ENCODE data around the gene CRACR2B. TPM values are rescaled to one million over a fixed set of nuclear protein-coding genes. Genes with fewer than 3 reads are reported as not detected.

CRACR2B gene
- total RNA-seq, 1 experiment from 2014 or later = 11.8 TPM

DNA sequence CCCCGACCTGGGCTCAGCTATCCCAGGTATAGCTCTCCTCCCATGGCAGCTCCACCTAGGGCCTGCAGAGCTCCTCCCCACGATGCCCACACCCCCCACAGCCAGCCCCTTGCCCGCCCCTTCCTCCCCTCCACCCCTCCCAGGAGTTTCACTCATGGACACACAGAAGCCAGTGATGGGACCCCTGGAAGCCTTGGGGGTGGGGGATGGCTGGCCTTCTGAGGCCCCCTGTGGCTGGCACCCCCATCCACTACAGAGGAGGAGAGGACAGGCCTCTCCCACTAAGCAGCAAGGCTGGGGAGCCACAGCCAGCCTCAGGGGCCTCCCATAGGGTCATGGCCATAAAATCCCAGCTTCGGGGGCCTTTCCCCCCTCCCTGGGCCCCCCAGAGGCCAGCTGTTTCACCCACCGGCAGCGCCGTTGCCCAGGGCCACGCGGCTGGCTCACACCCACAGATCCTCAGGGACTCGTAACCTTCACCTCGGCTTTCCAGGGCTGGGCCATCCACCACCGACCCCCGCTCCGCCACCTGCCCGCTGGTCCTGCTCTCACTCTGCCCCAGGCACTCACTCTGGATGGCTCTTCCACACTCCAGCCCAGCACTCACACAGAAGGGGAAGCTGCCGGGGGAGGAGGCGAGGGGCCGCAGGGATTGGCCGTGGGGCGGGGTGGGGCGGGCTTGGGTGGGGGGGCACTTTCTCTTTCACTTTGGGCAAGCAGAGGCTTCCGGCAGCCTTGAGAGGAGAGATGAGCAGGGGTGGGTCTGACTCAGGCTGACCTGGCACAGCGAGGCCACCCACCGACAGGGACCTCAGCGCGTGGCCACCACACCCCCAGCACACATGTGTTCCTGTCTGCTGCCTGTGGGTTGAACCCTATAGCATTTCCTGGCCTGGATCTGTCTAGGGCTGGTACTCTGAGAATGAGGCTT is 31.8 kb upstream of the CRACR2B start:
- BruUV-seq (replicated peaks) = no TSS peak
- H3K4me1 ChIP-seq (ENCODE audit: control insufficient read depth in 1 of 2, insufficient read depth in 2 of 2, low read length in 2 of 2) = peaks cover 17 to 46% of the 10 kb centered on the region in 2 experiments
- RAD21 ChIA-PET (ENCODE audit: low non-redundant PET in 1 of 2, low total read pairs in 2 of 2, uncharacterized antibody in 2 of 2, unreplicated experiment in 2 of 2) = no interaction called here
- H3K9ac ChIP-seq (ENCODE audit: low read length) = peak overlapping the region; percentile 94
- TF ChIP-seq, protein P1, sequence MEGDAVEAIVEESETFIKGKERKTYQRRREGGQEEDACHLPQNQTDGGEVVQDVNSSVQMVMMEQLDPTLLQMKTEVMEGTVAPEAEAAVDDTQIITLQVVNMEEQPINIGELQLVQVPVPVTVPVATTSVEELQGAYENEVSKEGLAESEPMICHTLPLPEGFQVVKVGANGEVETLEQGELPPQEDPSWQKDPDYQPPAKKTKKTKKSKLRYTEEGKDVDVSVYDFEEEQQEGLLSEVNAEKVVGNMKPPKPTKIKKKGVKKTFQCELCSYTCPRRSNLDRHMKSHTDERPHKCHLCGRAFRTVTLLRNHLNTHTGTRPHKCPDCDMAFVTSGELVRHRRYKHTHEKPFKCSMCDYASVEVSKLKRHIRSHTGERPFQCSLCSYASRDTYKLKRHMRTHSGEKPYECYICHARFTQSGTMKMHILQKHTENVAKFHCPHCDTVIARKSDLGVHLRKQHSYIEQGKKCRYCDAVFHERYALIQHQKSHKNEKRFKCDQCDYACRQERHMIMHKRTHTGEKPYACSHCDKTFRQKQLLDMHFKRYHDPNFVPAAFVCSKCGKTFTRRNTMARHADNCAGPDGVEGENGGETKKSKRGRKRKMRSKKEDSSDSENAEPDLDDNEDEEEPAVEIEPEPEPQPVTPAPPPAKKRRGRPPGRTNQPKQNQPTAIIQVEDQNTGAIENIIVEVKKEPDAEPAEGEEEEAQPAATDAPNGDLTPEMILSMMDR (IDR thresholded peaks at IDR 0.05 in 2 of 3, conservative IDR thresholded peaks at IDR 0.05 in 1 of 3; ENCODE audit: borderline replicate concordance in 1 of 3, insufficient read depth in 1 of 3, low read depth in 2 of 3, low read length in 2 of 3) = no peak
- TF ChIP-seq POLR2A (IDR thresholded peaks at IDR 0.05; ENCODE audit: borderline replicate concordance, extremely low read depth, insufficient read depth, insufficient read length) = peak; percentile 23
- TF ChIP-seq CEBPB (IDR thresholded peaks at IDR 0.05; ENCODE audit: low read depth) = no peak
- no peak for TF ChIP-seq TCF7L2 (IDR thresholded peaks at IDR 0.05; ENCODE audit: borderline replicate concordance, extremely low read depth, insufficient read depth, insufficient read length)
- peak overlapping the region; percentile 97 for H3K4me2 ChIP-seq (ENCODE audit: low read length)
- H3K27ac ChIP-seq (ENCODE audit: low read depth, low read length) = peak overlapping the region; percentile 91
- H3K79me2 ChIP-seq (ENCODE audit: insufficient read depth, low read length) = peaks cover 29% of the 10 kb centered on the region
- peak overlapping the region; percentile 86 to 92 for H3K4me3 ChIP-seq (replicated peaks in 1 of 2; ENCODE audit: low read depth in 1 of 2, low read length in 2 of 2)
- H3K27me3 ChIP-seq (ENCODE audit: insufficient read depth, low read length) = no peaks in the 10 kb centered on the region
- ATAC-seq (peak; percentile 34), DNase-seq (ENCODE audit: low read depth, low spot score) (no peak)
- H3K9me2 ChIP-seq (ENCODE audit: insufficient read depth) = no peaks in the 10 kb centered on the region
- H4K20me1 ChIP-seq (ENCODE audit: insufficient read depth) = no peaks in the 10 kb centered on the region
- intact Hi-C loops (cut with micrococcal nuclease) = loop anchor here (1.0 kb wide), 1 partner anchor 13 kb away; the partner anchor contains the start of gene RPLP2
- H3K36me3 ChIP-seq (ENCODE audit: control insufficient read depth in 1 of 2, insufficient read depth in 2 of 2, low read length in 2 of 2) = peaks cover 0 to 4% of the 10 kb centered on the region in 2 experiments; a peak in 1 of 4 replicates
- H2AFZ ChIP-seq (ENCODE audit: low read depth, low read length, poor library complexity, severe bottlenecking) = no peak overlapping the region
- CTCF ChIA-PET = interaction anchor here (0.6 to 1.7 kb wide), 4 partner anchors 12 to 156 kb away, joined by 3 to 6 read pairs (median 4); no protein-coding TSS in a partner anchor
- no peaks in the 10 kb centered on the region for H3K9me3 ChIP-seq (ENCODE audit: control insufficient read depth in 1 of 2, insufficient read depth in 1 of 2, low read depth in 1 of 2, low read length in 2 of 2)
- POLR2A ChIA-PET = interaction anchor here (0.5 to 2.9 kb wide), 8 partner anchors 10 to 183 kb away, joined by 3 to 25 read pairs (median 6); partner anchors contain the start of gene RPLP2

Data from HCT116 (cell line).